Fibroblast of the conjunctiva (primary cell): ENCODE data around the gene HHAT.
"Not testable (repeated sequence)": the region's sequence is repeated elsewhere in the genome, so short reads cannot be mapped to it uniquely, and the experiment has no call there.

Experiments
- DNase-seq: peaks from one replicate; pipeline ENCODE4 v3.0.0-alpha.2; 2010; ENCODE audit warnings: low read depth

Gene HHAT

GRCh38 chr1:210397252-210397651 lies 68.5 kb downstream of the HHAT start:
- no peak for DNase-seq

DNA sequence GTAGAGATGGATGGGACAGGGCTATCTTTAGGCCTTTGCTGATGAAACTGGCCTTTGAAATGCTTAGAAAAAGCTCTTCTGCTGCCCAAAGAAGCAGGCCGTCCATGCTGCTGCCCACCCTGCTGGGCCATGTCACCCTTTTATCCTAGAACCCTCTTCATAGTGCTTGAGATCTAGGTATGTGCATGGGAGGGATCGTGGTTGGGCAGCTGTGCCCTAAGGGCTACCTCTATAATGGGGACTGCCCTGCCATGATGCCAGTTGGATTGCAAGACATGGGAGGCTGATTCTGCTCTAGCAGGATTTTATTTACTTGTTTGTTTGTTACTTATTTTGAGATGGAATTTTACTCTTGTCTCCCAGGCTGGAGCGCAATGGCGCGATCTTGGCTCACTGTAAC lies 69.0 kb downstream of the HHAT start:
- no peak for DNase-seq

GRCh38 chr1:210398466-210398865 lies 69.8 kb downstream of the HHAT start:
- DNase-seq = no peak

DNA sequence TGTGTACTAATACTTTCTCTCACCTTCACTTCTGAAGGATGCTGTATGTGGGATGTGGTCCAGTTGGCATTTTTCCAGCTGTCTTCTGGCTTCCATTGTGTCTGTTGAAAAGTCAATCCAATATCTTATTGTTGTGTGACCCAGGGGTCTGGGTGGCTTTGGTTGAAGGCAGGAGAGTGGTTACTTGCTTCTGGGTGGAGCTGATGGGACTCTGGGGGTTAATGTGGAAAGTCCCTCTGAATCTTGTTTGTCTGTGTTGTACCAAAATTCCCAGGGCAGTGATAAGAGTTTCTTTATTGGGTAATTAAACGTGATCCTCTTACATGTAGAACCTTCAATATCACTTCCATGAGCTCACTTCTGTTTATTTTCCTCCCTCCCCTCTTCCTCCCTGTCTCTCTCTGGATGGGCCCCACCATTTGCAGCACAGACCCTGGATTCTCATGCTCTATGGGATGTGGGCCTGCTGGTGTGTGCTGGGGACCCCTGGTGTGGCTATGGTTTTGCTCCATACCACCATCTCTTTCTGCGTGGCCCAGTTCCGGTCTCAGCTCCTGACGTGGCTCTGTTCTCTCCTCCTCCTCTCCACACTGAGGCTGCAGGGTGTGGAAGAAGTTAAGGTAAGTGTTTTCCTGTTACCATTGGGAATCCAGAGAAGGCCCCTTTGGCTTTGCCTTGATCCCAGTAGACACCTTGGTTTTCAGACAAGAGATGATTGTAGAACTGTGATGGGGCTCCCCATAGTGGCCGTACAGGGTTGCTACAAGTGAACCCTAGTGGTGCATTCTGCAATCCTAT lies 71.5 kb downstream of the HHAT start:
- peak; percentile 39 for DNase-seq

GRCh38 chr1:210402560-210402959 lies 73.9 kb downstream of the HHAT start:
- no peak for DNase-seq

DNA sequence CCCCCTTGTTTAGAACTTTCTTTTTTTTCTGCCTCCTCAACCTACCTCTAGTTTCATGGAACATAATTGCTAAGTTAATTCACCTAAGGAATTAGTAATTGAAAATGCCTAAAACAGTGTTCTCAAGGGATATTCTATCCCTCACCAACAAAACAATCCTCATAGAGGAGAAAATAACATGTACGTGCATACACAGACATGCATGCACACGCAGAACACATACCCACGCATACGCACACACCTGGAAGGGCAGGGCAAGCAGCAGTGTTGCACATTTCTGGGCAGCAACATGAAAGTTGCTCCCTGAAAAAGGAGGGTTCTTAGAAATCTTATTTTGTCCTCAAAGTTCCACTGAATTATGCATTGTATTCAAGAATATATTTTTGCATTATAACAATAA lies 76.6 kb downstream of the HHAT start:
- DNase-seq = no peak

GRCh38 chr1:210406341-210406740 lies 77.6 kb downstream of the HHAT start:
- DNase-seq = not testable (repeated sequence)

GRCh38 chr1:210407207-210407886 lies 78.6 kb downstream of the HHAT start:
- DNase-seq = no peak

GRCh38 chr1:210407887-210408252 lies 79.2 kb downstream of the HHAT start:
- no peak for DNase-seq

DNA sequence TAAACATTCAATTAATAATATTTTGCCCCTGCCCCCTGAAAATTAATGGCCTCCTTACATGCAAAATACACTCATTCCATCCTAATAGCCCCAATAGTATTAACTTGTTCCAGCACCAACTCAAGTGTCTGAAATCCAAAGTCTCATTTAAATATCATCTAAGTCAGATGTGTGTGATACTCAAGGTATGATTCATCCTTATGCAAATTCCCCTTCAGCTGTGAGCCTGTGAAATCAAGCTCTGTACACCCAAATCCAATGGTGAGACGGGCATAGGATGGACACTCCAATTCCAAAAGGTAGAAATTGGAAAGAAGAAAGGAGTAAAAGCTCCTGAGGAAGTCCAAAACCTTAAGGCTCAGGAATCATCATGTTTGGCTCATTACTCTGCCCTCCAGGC lies 83.5 kb downstream of the HHAT start:
- no peak for DNase-seq

DNA sequence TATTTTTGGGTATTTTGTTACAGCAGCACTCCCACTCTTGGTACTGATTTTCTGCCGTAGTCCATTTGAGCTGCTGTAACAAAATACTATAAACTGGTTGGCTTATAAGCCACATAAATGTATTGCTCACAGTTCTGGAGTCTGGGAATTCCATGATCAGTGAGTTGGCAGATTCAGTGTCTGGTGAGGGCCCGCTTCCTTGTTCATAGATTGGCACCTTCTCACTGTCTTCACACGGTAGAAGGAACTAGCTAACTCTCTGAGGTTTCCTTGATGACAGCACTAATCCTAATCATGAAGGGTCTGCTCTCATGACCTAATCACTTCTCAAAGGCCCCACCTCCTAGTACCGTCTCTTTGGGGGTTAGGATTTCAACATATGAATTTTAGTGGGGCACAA lies 85.2 kb downstream of the HHAT start:
- no peak for DNase-seq

DNA sequence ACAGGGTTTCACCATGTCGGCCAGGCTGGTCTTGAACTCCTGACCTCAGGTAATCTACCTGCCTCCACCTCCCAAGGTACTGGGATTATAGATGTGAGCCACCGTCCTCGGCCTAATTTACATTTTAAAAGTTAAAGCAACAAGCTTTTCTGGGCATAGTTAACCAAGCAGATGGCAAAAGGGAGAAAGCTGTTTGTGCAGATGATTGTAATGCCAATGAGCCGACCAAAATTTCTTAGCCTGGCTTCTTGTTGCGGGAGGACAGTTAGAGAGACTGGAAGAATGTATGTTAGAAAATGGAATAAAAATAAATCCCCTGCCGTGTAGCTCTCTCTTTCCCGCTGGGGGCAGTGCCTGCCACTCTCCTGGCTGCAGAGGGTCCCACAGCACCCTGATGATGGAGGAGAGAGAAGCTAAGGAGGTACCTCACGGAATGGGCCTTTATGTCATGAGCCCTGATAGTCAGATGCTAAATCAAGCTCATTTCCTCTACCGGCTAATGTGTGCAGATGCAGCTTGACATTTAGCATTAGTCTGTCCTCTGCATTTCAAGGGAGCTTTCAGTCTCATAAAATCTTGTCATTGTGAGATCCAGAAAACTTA lies 87.2 kb downstream of the HHAT start:
- no peak for DNase-seq

DNA sequence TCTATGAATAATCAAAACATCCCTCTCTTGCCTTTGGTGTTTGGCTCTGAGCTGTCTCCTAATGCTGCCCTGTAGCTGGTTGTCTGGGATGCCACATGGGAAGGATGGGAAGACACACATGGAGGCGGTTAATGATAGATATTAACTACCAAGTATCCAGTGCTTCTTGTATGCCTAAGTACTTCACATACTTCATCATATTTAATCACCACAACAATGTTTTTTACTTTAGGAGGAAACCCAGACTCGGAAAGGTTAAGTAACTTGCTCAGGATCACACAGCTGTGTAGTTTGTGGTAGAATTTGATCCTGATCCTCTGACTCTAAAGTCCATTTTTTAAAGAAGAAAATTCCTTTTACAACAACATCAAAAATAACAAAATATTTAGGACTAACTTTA lies 88.0 kb downstream of the HHAT start:
- no peak for DNase-seq

DNA sequence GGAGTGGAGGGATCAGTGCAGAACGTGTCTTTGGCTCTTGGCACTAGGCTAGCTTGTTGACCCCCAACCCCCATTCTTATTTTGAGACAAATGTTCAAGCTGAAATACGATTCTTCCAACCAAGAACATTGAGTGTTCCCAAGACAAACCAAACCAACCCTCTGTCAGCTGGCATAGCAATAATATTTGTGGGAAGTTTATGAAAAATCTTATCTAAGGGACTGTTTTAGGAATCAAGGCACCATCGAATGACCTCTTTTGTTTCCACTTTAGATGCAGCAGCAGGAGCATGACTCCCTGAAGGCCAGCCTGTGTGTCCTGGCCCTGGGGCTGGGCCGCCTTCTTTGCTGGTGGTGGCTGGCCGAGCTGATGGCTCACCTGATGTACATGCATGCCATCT lies 89.2 kb downstream of the HHAT start:
- DNase-seq = no peak

- DNase-seq = no peak
Observed at GRCh38 chr1:210418863-210419650, 90.4 kb downstream of the HHAT start.

GRCh38 chr1:210426696-210427095 lies 98.0 kb downstream of the HHAT start:
- not testable (repeated sequence) for DNase-seq

DNA sequence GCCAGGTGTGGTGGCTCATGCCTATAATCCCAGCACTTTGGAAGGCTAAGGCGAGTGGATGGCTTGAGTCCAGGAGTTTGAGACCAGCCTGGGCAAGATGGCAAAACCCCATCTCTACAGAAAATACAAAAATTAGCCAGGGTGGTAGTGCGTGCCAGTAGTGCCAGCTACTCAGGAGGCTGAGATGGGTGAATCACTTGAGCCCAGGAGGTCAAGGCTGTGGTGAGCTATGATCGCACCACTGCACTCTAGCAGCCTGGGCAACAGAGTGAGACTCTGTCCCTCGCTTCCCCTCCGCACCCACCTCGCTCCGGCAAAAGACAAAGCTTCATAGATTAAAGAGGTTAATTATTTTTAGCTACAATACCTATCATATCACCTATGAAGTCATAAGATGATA lies 100.0 kb downstream of the HHAT start:
- no peak for DNase-seq

- no peak for DNase-seq
Observed at GRCh38 chr1:210434223-210434622, 105.5 kb downstream of the HHAT start.

- no peak for DNase-seq
Observed at GRCh38 chr1:210437111-210437510, 108.4 kb downstream of the HHAT start.

GRCh38 chr1:210437781-210438180 lies 109.1 kb downstream of the HHAT start:
- DNase-seq = no peak

DNA sequence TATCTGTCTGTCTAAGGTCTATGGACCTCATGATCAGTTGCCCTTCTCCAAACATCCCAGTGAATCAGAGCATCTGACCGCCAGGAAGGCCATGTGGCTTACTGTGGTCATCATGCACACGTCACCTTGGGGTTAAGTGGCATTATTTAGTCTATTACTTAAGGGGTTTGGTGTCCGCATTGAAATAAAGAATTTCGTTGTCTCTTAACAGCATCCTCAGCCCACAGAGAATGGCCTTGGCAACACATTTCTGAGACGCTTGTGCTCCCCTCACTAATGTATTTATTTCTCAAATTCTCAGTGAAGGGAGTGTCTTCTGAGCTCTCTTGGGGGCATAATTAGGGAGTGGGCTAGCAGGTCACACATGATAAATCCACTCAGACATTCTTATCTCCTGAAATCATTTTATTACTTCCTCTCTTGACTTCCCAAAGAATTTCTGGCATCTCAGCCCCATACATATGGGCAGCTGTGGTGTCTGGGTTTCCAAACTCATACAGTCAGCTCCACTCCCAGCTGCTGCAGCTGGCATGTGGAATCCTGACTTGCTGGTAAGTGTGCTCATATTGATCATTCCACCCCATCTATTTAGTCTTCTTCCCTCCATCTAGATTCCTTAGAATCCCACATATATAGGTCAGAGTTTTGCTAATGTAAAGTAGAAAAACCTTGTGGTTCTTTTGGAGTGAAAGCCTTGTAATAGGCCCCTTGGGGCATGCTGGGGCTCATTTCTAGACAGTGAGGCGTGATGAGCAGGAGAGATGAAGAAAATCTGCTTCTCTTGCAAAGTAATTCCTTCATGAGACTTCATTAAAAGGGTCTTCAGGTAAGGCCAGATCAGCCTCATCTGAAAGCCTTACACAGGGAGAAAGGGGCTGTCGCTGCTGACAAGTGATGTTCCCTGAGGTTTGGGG lies 110.5 kb downstream of the HHAT start:
- DNase-seq = no peak

DNA sequence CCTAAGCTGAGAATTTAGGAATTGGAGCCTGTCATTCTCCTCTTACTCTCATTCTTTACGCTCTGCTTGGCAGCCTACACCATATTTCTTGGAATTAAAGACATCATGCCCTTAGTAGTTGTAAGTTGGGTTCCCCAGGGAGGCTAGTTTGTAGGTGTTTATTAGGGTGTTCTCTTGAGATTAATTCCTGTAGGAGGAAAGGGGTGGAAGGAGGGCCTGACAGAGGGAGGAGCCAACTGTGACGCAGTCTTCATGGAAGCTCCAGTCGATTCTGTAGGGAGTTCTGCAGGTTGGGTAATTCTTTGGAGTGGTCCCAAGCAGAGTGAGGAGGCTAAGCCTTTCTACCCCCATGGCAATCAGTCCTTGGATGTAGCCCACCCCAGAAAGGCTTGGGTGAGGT lies 111.4 kb downstream of the HHAT start:
- no peak for DNase-seq
